Glutamatergic neuron (in vitro differentiated cells): ENCODE results near the gene MYL6B. TPM values are rescaled to one million over a fixed set of nuclear protein-coding genes. Genes with fewer than 3 reads are reported as not detected.

Source experiments
- DNase-seq: peaks from one replicate; pipeline ENCODE4 v3.0.0; 2022
- H3K27ac Mint-ChIP-seq: one replicate; pipeline ENCODE4 v1.8.0; 2020; ENCODE audit warnings: mild to moderate bottlenecking, mixed read lengths, inconsistent platforms; ENCODE audit not compliant: unreplicated experiment
- H3K27me3 Mint-ChIP-seq: one replicate; pipeline ENCODE4 v1.8.0; 2020; ENCODE audit warnings: mild to moderate bottlenecking, moderate library complexity, mixed read lengths, inconsistent platforms; ENCODE audit not compliant: unreplicated experiment
- H3K36me3 Mint-ChIP-seq: one replicate; pipeline ENCODE4 v1.8.0; 2020; ENCODE audit warnings: mild to moderate bottlenecking, mixed read lengths, inconsistent platforms; ENCODE audit not compliant: unreplicated experiment
- H3K4me1 Mint-ChIP-seq: one replicate; pipeline ENCODE4 v1.8.0; 2020; ENCODE audit warnings: mild to moderate bottlenecking, low read depth, mixed read lengths, inconsistent platforms; ENCODE audit not compliant: unreplicated experiment
- H3K4me3 Mint-ChIP-seq: one replicate; pipeline ENCODE4 v1.8.0; 2020; ENCODE audit warnings: mild to moderate bottlenecking, mixed read lengths, inconsistent platforms; ENCODE audit not compliant: unreplicated experiment
- H3K9me3 Mint-ChIP-seq: one replicate; pipeline ENCODE4 v1.8.0; 2020; ENCODE audit warnings: mild to moderate bottlenecking, moderate library complexity, mixed read lengths, inconsistent platforms; ENCODE audit not compliant: unreplicated experiment
- CTCF ChIP-seq: fragments of 200-600 bp; sonication (generic); IDR thresholded peaks from one replicate; pipeline ENCODE4 v1.5.0; 2021; ENCODE audit not compliant: partially characterized antibody, unreplicated experiment
- total RNA-seq: library from RNA; stranded (reverse); fragmentation: NEBNext Ultra II Directional; extraction: Animal tissue kit (Norgen Biotek cat#: 25700); gene quantifications from one replicate; pipeline ENCODE4 v1.2.1, GENCODE V29; 2021; ENCODE audit not compliant: unreplicated experiment

Gene MYL6B
- total RNA-seq, 1 donor from 2014 or later, result 232 TPM

DNA sequence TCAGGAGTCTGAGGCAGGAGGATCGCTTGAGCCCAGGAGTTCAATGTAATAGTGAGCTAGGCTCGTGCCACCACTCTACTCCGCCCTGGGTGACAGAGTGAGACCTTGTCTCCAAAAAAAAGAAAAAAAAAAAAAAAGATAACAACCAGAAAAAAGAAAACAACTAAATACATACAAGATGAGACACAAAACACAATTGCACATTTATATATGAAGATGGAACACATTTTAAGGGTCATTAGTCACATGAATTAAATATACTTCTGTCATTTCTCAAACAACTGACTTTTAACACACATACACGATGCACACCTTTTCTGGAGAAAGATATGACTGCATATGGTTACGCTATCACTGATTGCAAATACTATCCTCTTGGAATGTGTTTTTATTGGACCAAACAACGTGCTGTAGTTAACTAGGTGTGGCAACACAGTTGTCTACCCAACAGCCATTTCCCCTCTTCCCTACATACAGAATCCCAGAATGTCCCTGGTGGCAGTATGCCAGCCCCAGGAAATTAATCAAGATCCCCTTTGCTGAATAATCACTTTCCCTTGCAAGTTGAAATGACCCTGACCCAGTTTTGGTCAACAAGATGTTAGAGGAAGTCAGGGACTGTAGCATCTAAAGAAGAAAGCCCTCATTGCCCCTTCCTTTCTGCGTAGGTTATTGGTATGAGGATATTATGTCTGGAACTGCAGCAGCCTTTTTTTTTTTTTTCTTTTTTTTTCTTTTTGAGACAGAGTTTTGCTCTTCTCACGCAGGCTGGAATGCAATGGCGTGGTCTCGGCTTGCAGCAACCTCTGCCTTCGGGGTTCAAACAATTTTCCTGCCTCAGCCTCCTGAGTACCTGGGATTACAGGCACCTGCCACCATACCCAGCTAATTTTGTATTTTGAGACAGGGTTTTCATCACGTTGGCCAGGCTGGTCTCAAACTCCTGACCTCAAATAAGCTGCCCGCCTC is 5.6 kb upstream of the MYL6B start:
- TF ChIP-seq CTCF, result no peak
- no peaks in the 10 kb centered on the region for H3K27me3 Mint-ChIP-seq

GRCh38 chr12:56150563-56150962 is 1.8 kb upstream of the MYL6B start:
- H3K27me3 Mint-ChIP-seq, result peaks cover 5% of the 10 kb centered on the region
- H3K4me3 Mint-ChIP-seq, result peak overlapping the region; percentile 89
- no peaks in the 10 kb centered on the region for H3K36me3 Mint-ChIP-seq
- no peak for TF ChIP-seq CTCF
- no peak overlapping the region for H3K27ac Mint-ChIP-seq
- H3K4me1 Mint-ChIP-seq, result peaks cover 9% of the 10 kb centered on the region
- DNase-seq, result no peak
- no peaks in the 10 kb centered on the region for H3K9me3 Mint-ChIP-seq

More for the DNA sequence above, 5.6 kb upstream of the MYL6B start:
- H3K4me3 Mint-ChIP-seq, result no peak overlapping the region
- H3K4me1 Mint-ChIP-seq, result peaks cover 5% of the 10 kb centered on the region
- peaks cover 6% of the 10 kb centered on the region for H3K36me3 Mint-ChIP-seq
- peaks cover 4% of the 10 kb centered on the region for H3K9me3 Mint-ChIP-seq
- DNase-seq, result no peak
- no peak overlapping the region for H3K27ac Mint-ChIP-seq

DNA sequence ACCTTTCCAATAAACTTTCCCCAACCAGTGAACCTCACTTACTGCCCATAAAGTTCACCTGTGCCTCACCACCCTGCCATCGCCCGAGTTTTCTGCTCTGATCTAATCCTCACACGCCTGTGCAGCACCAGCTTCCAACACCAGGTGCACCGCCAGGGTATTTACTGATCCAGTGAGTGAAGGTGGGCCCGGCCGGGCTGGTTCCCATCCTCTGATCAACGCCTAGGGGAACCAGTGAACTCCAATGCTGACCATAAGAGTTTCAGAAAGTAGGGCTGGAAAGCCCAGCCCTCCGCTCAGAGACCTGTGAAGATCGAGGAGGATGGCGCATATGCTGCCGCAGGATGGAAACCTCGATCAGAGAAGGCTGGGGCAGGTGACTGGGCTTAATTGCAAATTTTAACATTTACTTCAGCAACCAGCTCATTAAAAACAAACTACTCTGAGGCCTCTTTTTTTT is 685 bp upstream of the MYL6B start:
- TF ChIP-seq CTCF, result peak; percentile 65
- H3K9me3 Mint-ChIP-seq, result no peaks in the 10 kb centered on the region
- peaks cover 9% of the 10 kb centered on the region for H3K4me1 Mint-ChIP-seq
- peak; percentile 62 for DNase-seq
- peaks cover 6% of the 10 kb centered on the region for H3K27me3 Mint-ChIP-seq
- peak overlapping the region; percentile 89 for H3K4me3 Mint-ChIP-seq
- no peaks in the 10 kb centered on the region for H3K36me3 Mint-ChIP-seq
- H3K27ac Mint-ChIP-seq, result peak overlapping the region; percentile 93

GRCh38 chr12:56152756-56153677 is 630 bp downstream of the MYL6B start:
- Mint-ChIP-seq H3K36me3 (no peaks in the 10 kb centered on the region), H3K9me3 (peaks cover 5% of the 10 kb centered on the region), H3K4me1 (peaks cover 12% of the 10 kb centered on the region), H3K4me3 (peak overlapping the region; percentile 89), H3K27me3 (peaks cover 17% of the 10 kb centered on the region), H3K27ac (peak overlapping the region; percentile 93)
- no peak for TF ChIP-seq CTCF
- no peak for DNase-seq
